SKM-1 (cell line): Measurements from ENCODE around the gene BIK.
"Not testable (repeated sequence)": the region's sequence is repeated elsewhere in the genome, so short reads cannot be mapped to it uniquely, and the experiment has no call there.

ENCODE experiments used
- DNase-seq: peaks from one replicate; lab custom pipeline; 2025; ENCODE audit not compliant: unreplicated experiment; lab: John Stamatoyannopoulos, UW

Gene BIK

GRCh38 chr22:43134553-43134952 is 24.0 kb downstream of the BIK start:
- DNase-seq = no peak

GRCh38 chr22:43135565-43135964 is 25.0 kb downstream of the BIK start:
- no peak for DNase-seq

GRCh38 chr22:43136255-43136654 is 25.7 kb downstream of the BIK start:
- no peak for DNase-seq

GRCh38 chr22:43136801-43137200 is 26.3 kb downstream of the BIK start:
- DNase-seq = no peak

- peak; percentile 44 for DNase-seq
Measured at GRCh38 chr22:43142880-43143562, 32.5 kb downstream of the BIK start, which contains the start of gene MCAT. MCAT (minus strand) TSS chr22:43143398; CDS start chr22:43143348, 50 bp downstream.

- DNase-seq = no peak
Measured at GRCh38 chr22:43144949-43145348, 34.4 kb downstream of the BIK start.

- not testable (repeated sequence) for DNase-seq
Measured at GRCh38 chr22:43145371-43145770, 34.8 kb downstream of the BIK start.

GRCh38 chr22:43146332-43146731 is 35.8 kb downstream of the BIK start:
- peak; percentile 41 for DNase-seq

GRCh38 chr22:43147821-43148220 is 37.3 kb downstream of the BIK start:
- peak; percentile 58 for DNase-seq

GRCh38 chr22:43148581-43148980 is 38.0 kb downstream of the BIK start:
- no peak for DNase-seq

- no peak for DNase-seq
Measured at GRCh38 chr22:43150731-43151206, 40.2 kb downstream of the BIK start.

- DNase-seq = no peak
Measured at GRCh38 chr22:43151251-43152002, 40.9 kb downstream of the BIK start, which contains the start of gene TSPO. TSPO (plus strand) TSS chr22:43151559; CDS start chr22:43159239, 7,680 bp downstream.

GRCh38 chr22:43152003-43152356 is 41.4 kb downstream of the BIK start:
- DNase-seq = no peak

- DNase-seq = no peak
Measured at GRCh38 chr22:43152357-43153071, 42.0 kb downstream of the BIK start.

- no peak for DNase-seq
Measured at GRCh38 chr22:43153899-43154298, 43.3 kb downstream of the BIK start.

GRCh38 chr22:43154887-43155536 is 44.5 kb downstream of the BIK start:
- no peak for DNase-seq

GRCh38 chr22:43155789-43156188 is 45.2 kb downstream of the BIK start:
- no peak for DNase-seq

GRCh38 chr22:43156413-43156812 is 45.9 kb downstream of the BIK start:
- DNase-seq = no peak

GRCh38 chr22:43157874-43158546 is 47.5 kb downstream of the BIK start:
- DNase-seq = no peak

GRCh38 chr22:43158778-43159483 is 48.4 kb downstream of the BIK start:
- no peak for DNase-seq
